NCI-H1048 (cell line): ENCODE results near the gene PIK3CA.
"Not testable (repeated sequence)": the region's sequence is repeated elsewhere in the genome, so short reads cannot be mapped to it uniquely, and the experiment has no call there.

ENCODE experiments used
- DNase-seq: peaks from one replicate; lab custom pipeline; 2025; lab: John Stamatoyannopoulos, UW

The PIK3CA gene

DNA sequence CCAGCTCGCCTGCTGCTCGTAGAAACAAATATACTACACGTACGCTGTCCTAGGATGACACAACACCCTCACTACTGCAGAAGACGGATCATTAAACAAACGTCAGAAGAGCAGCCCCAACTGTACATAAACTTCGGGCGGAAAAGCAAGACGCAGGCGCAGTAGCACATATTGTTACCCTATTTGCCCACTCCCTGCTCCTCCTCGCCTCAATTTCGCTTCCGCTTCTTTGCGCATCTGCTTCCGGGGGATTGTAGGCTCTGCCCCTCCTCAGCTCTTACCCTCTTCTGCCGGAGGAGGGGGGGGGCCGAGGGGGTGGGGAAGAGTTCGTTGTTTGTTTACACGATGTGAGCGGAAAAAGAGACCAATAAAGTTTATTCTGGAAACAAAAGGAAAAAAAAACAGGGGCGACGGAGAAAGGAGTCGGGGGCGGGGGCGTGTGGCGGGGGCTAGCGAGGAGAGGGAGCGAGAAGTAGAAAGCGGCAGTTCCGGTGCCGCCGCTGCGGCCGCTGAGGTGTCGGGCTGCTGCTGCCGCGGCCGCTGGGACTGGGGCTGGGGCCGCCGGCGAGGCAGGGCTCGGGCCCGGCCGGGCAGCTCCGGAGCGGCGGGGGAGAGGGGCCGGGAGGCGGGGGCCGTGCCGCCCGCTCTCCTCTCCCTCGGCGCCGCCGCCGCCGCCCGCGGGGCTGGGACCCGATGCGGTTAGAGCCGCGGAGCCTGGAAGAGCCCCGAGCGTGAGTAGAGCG, at the start of gene PIK3CA:
Gene PIK3CA (plus strand): TSS at position 485 of the 743 bp plus-strand sequence. CDS start 50,469 bp downstream, outside the sequence.
- DNase-seq, result peak; percentile 92

DNA sequence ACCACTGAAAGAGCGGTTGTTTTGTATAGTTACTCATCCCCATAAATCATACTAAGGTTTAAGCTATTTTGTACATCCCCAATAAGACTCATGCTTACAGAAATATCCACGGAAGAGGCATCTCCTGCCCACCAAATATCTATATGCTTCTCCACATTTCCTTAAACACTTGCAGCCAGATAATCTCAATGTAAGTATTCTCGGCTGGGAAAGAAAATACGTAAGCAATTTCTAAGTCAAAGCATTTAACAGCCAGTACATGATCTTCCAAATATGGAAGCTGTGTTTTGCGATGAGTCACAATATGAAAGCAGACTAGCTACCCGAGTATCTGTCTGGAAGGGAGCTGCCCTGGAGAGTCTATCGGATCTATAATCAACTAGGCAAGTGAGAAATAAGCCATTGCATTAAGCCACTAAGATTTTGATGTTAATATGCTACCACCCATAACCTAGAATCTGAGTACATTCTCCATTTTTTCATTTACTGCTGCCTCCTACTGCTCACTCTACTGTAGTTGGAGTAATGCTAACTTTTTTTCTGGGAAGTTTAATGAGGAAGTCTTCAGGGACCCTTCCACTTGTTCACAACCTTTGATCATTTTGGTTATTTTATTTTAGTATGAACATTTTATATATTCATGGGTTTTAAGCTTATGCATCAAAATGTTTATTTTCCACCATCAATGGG, 49.6 kb upstream of the PIK3CA start:
- no peak for DNase-seq

DNA sequence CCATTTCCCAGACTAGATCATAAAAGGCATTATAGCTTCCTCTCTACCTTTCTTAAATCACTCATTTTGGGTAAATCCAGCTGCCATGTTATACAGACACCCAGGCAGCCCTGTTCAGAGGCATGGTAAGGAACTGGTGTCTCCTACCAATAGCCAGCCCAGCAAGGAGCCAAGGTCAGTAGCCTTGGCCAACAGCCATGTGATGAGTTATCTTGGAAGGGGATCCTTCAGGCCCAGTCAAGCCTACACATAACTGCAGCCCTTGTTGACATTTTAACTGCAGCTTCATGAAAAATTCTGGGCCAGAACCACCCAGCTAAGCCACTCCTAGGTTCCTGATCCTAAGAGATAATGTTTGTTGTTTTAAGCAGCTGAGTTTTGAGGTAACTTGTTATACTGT, 47.5 kb upstream of the PIK3CA start:
- no peak for DNase-seq

DNA sequence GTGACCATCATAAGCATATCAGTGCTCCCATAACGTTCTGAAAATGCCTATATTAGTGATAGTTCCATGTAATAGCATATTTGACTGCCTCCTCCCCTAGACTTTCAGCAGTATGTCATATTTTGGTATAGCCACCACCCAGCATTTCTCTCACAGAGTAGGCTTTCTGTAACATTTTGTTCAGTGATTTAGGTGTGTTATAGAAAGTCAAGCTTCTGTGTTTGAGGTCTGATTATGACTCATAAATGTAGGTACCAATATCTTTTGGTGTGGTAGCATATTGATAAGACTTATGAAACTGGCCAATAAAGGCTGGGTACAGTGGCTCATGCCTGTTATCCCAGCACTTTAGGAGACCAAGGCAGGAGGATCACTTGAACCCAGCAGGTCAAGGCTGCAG, 42.3 kb upstream of the PIK3CA start:
- DNase-seq, result no peak

DNA sequence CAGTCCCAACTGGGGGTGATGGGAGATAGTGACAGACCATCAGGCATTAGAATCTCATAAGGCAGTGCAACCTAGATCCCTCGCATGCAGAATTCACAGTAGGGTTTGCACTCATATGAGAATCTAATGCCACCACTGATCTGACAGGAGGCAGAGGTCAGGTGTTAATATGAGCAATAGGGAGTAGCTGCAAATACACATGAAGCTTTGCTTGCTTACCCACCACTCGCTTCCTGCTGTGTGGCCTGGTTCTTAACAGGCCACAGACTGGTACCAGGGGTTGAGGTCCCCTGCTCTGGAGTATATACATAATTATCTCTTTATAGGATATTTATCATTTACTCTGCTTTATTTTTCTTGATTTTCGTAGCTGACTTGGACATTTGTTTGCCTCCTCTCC, 40.5 kb upstream of the PIK3CA start:
- DNase-seq, result no peak

DNA sequence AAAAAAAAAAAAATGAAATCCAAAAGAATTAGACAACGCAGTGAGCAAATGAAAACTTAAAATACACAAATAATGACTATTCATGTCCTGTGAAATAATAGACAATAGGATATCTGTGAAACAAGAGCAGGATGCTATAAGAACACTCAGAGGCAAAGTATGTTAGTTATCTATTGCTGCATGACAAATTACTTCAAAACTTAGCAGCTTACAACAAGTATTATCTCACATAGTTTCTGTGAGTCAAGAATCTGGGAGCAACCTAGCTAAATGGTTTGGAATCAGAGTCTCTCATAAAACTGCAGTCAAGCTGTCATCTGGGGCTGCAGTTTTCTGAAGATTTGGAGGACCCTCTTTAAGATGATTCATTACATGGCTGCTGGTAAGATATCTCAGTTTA, 40.1 kb upstream of the PIK3CA start:
- no peak for DNase-seq

DNA sequence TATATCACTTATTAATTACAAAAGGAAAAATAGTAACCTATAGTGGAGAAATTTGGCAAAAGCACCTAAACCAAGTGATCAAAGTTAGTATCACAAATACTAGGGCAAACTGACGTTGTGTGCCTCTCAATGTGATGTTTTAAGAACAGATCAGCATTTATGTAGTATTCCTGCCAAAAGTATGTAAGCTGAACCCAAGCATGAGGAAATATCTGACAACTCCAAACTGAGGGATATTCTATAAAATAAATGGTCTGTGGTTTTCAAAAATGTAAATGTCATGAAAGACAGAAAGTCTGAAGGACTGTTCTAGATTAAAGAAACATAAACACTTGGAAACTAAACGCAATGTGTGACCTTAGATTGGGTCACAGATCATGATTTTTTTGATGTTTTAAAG, 34.3 kb upstream of the PIK3CA start:
- no peak for DNase-seq

DNA sequence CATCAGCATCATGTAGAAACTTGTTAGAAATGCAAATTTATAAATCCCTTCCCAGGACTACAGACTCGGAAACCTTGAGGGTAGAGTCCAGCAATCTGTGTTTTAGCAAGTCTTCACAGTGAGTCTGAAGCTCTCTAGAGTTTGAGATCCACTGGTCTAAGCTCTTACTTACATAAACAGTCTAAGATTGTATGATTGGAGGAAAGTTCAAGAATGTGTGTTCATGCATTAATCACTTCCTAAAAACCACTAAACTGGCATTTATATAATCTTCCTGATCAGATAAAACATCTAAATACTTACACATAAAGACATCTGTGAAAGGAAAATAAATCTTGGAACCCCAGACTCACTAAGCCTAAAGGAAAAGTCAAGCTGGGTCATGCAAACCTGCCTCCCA, 32.7 kb upstream of the PIK3CA start:
- not testable (repeated sequence) for DNase-seq

DNA sequence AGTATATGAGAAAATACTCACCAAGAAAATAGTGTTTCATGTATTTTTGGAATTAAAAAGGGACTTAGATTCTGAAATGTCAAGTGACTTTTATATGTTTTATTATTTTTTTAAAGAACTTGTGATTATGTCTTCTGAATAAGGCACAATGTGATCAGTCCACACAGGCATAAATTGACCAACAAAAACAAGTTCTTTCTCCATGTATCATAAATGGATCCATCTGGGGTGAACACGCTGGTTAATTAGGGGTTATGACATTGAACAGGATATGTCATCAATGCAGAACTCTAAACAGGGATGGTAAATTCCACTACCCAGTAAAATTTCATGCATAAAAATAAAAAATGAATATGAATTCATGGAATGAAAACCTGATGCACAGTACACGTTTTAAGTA, 31.3 kb upstream of the PIK3CA start:
- DNase-seq, result no peak

DNA sequence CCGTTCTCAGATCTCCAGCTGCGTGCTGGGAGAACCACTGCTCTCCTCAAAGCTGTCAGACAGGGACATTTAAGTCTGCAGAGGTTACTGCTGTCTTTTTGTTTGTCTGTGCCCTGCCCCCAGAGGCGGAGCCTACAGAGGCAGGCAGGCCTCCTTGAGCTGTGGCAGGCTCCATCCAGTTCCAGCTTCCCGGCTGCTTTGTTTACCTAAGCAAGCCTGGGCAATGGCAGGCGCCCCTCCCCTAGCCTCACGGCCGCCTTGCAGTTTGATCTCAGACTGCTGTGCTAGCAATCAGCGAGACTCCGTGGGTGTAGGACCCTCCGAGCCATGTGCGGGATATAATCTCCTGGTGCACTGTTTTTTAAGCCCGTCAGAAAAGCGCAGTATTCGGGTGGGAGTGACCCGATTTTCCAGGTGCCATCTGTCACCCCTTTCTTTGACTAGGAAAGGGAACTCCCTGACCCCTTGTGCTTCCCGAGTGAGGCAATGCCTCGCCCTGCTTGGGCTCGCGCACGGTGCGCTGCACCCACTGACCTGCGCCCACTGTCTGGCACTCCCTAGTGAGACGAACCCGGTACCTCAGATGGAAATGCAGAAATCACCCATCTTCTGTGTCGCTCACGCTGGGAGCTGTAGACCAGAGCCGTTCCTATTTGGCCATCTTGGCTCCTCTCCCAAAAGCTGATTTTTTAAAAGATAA, 15.8 kb upstream of the PIK3CA start:
- DNase-seq, result not testable (repeated sequence)

DNA sequence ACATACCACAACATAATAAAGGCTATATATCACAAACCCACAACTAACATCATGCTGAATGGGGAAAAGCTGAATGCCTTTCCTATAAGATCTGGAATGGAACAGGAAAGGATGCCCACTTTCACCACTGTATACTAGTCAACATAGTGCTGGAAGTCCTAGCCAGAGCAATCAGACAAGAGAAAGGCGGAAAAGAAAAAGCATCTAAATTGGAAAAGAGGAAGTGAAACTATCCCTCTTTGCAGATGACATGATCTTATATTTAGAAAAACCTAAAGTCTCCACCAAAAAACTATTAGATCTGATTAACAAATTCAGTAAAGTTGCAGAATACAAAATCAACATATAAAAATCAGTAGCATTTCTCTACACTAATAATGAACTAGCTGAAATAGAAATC, 14.6 kb upstream of the PIK3CA start:
- no peak for DNase-seq

DNA sequence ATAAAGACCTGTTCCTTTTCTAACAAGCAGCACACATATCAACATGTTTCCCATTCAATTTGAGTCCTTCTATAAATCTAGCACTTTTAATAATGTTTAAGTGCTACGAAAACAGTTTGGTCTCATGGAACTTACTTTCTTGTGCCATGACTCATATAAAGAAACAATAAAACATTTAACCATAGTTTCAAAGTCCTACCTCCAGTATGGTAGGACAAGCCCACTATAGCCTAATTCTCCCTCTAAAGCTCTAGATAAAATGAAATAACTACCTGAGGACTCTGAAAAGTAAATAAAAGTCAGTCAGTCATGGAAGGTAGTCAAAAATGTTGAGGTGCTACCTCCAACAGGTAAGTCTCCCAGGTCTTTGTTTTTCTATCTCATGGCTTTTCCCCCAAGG, 12.0 kb upstream of the PIK3CA start:
- DNase-seq, result no peak

DNA sequence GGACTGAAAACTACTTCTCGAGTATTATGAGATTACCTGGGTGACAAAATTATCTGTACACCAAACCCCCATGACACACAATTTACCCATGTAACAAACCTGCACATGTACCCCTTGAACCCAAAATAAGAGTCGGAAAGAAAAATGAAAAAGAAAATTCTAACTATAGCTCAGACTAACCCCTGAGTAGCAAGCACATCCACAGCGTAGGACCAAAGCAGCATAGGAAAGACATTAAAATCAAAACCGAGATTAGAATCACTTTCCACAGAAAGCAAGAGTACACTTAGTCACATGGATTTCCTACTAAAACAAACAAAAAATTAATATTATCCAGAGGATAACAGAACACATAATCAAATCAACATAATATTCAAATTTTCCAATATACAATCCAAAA, 6.3 kb upstream of the PIK3CA start:
- no peak for DNase-seq

DNA sequence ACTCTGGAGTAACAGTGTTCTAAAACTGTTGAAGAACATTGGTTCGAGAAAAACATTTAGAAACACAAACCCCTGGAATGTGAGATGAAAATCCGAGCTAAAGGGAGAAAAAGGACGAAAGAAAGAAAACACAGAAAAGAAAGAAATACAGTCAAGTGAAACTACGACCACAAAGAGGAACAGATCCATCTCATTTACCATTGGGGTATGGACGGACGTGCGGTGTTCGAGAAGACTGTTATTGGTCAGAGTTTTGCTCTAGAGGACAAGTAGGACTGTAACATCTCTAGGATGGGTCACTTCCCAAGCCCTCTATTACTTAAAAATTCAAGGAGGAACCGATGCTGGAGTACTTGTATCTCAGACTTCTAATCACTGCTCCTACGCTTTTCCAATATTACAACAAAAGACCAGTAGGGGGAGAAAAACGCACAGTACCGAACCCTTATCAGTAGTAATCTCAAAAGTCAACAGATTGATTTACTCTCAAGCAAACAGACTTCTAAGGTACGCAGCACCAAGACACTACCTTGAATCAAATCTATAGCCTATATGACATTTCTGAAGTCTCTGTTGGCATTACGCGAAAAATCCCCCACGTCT, 1.1 kb upstream of the PIK3CA start:
- DNase-seq, result no peak

DNA sequence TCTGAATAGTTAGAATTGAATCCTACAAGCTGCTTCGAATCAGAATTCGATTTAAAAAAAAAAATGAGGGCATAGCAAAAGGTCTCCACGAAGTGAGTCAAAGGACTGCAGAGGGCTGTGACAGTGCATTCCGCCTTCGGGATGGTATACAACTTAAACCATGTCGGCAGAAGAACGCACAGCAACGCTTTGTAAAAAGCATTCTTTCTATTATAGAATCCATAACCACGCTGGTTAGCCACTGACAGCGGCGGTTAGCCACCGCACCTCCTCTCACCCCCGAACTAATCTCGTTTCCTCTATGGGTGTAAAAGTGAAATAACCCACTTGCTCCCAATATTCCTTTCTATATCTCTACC, 664 bp upstream of the PIK3CA start:
- no peak for DNase-seq

DNA sequence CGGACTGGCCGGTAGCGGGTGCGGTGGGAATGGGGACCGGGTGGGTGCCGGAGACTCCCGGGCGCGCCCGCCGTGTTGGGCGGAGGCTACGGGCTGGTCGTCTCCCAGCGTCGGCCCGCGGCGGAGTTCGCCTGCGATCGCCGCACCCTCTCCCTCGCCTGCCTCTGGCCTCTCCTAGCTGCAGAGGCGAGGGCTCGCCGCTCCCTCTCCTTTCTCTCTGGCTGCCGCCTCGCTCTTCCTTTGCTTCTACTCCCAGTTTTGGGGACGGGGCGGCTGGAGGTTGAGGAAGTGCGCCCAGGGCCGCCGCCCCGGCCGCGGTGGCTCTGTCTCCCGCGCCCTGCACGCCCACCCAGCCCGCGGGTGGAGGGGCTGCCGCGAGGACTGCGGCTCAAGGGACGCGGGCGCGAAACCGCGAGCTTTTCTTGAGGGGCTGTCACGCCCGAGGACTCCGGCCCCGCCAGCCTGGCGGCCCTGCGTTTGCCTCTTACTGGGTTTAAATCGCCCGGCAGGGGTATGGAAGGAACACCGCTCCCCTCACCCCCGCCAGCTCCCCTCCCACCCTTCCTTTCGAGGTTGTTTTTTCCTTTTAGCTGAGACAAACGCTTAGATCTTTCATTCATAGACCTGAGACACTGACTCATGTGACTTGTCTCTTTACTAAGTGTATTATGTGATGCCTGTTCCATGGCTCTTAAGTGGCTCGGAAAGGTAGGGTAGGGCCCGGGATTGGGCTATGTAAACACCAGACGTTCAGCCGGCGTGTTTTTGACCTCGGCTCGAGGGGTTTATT, 654 bp downstream of the PIK3CA start:
- no peak for DNase-seq

DNA sequence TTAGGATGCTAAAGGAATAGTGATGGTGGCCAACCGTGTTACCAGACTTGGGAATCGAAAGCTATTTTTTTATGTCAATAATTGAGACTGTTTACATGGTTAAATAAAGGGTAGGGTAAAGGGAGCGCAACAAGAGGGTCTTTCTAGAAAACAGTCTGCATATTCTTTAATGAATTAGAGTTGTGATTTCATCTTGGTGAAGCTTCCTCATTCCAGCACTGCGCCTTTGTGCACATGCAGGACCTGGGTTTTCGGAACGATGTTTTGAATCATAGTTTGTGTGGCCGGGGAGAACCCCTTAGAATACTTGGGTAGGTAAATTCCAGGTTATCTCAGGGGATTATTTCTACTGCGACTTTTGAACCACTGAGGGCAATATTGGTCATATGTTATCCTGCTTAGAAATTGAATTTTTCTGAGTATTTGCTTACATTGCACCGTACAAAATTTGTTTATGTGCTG, 1.3 kb downstream of the PIK3CA start:
- no peak for DNase-seq

DNA sequence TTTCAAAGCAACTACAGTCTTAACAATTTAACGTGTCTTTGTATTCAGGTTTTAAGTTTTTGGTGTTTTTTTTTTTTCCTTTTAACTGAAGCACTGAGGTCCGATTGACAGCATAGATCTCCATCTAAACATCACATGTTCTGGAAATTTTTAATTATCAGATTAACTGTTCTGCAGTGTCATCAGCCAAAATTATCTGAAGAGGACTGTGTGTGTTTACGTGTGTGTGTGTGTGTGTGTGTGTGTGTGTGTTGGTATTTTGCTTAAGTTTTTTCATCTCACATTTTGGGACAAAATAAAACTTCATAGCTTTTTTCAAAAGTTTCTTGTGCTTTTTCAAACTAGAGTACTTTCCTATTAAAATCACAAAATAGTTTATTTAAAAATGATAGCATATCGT, 1.8 kb downstream of the PIK3CA start:
- DNase-seq, result no peak

DNA sequence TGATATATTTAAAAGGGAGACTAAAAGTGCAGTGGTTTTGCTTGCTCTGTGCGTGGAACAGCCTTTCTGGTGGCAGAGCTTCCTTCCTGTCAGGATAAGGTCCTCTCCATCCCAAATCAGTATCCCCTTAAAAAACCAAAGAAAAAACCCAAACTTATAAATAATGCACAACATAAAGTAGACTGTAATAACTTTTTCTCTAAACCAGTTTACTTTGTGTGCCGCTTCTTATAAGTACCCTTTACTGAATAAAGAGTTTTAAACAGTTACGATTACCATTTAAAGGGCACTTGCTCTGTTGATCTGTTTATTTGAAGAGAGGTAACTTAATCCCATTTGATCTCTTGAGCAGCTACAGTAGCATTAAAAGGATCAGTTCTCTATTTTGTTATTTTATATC, 2.5 kb downstream of the PIK3CA start:
- no peak for DNase-seq

DNA sequence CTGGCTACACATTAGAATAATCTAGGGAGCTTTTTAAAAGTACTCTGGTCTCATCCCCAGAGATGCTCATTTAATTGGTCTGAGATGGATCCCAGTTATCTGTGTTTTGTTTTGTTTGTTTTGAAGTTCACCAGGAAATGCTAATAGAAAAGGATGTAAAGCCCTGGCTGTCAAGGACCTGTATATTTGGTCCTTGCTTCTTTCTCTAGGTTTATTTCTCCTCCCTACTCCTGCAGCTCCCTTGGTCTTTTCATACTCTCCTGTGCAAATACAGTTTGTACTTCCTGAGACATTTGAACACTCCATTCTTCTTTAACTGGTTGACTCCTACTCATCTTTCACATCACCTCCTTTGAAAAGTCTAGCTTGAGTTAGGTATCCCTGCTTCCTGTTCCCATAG, 3.3 kb downstream of the PIK3CA start:
- DNase-seq, result no peak

DNA sequence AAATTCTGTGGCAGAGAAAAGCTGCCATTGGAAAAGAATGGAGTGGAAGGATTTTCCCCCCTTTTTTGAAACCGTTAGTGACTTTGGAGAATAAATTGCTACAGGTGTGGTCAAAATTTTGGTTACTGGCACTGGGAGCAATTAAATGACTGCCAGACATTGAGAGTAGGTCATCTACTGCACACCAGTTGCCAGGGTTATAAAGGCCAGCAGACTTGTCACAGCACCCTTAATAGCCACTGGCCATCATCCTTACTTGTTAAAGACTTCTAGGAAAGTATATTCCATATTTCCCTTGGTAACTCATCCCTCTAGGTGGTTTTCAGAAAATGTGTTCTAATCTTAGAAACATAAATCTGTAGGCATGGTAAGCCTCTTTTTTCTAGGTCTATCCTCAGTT, 8.0 kb downstream of the PIK3CA start:
- no peak for DNase-seq

DNA sequence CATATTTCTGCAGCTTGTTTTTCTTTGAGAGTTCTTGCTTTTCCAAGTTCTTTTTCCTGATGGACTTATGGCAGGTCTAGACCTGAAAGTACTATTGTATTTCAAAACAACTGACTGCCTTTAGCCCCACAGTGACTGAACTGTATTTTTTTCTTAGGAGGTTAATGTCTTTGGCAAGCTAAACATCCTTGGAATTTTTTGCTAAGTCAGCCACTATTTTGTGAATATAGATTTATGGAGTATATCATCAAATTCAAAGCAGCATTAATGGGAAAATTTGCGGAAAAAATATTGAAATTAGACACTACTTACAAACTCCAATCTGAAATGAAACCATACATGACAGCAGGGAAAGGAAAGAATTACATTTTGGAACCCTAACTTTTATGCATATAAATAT, 8.6 kb downstream of the PIK3CA start:
- DNase-seq, result no peak
